Endothelial cell of umbilical vein (primary cell): ENCODE results near the gene TXK. TPM values are rescaled to one million over a fixed set of nuclear protein-coding genes. Genes with fewer than 3 reads are reported as not detected.

Experiments
- BruUV-seq: library from RNA; stranded (reverse); fragments of 400-500 nt; replicated peaks from 2 replicates; lab custom pipeline; 2021; lab: Mats Ljungman, UMichigan
- CTCF ChIA-PET: fragments of 300-600, 350-600 bp; sonication (Branson Sonifier 250); formaldehyde crosslinking; loops from one replicate; lab custom pipeline; 2021; ENCODE audit warnings: antibody characterized with exemption, inconsistent platforms; lab: Charles Lee
- POLR2A ChIA-PET: fragments of 300-600, 350-600 bp; sonication (Branson Sonifier 250); formaldehyde crosslinking; loops from one replicate; lab custom pipeline; 2021; ENCODE audit warnings: antibody characterized with exemption, inconsistent platforms; lab: Charles Lee
- DNase-seq: peaks from one replicate; pipeline ENCODE4 v3.0.0-alpha.2; 2011; ENCODE audit warnings: low read depth, low spot score
- FAIRE-seq: peaks from 2 replicates; lab custom pipeline; 2011; peaks lifted over from hg19 to GRCh38; lab: Jason Lieb, UNC
- H2AFZ ChIP-seq: 2 replicates; pipeline ENCODE4 v1.6.0; 2012; ENCODE audit warnings: low read depth, low read length, control low read depth, inconsistent platforms
- H3K27ac ChIP-seq: 2 replicates; pipeline ENCODE4 v1.5.1; 2011; ENCODE audit warnings: low read depth, mild to moderate bottlenecking, control low read depth, low read length, moderate library complexity; ENCODE audit not compliant: insufficient read depth
- H3K27me3 ChIP-seq, 2 experiments: 2 replicates each; pipeline versions ENCODE4 v1.6.0 to v1.6.1; 2011; ENCODE audit warnings: low read length in 2 of 2, mixed read lengths in 1 of 2; ENCODE audit not compliant: control insufficient read depth in 2 of 2, insufficient read depth in 2 of 2
- H3K36me3 ChIP-seq, 2 experiments: 2 replicates in 1 of 2; 3 replicates in 1 of 2; pipeline ENCODE4 v1.5.1; 2011; ENCODE audit warnings: low read length in 2 of 2, mild to moderate bottlenecking in 1 of 2, moderate library complexity in 1 of 2; ENCODE audit not compliant: control insufficient read depth in 2 of 2, insufficient read depth in 2 of 2; ENCODE audit errors: extremely low read depth in 1 of 2
- H3K4me1 ChIP-seq: 3 replicates; pipeline ENCODE4 v1.5.1; 2011; ENCODE audit warnings: mild to moderate bottlenecking, low read length; ENCODE audit not compliant: control insufficient read depth, insufficient read depth; ENCODE audit errors: extremely low read depth
- H3K4me2 ChIP-seq: 2 replicates; pipeline ENCODE4 v1.6.1; 2011; ENCODE audit warnings: low read length, control low read depth, mixed read lengths; ENCODE audit not compliant: insufficient read depth
- H3K4me3 ChIP-seq, 3 experiments: fragments of 200-600 bp in 1 of 3; sonication (generic), shearing (Covaris generic) in 1 of 3; replicated peaks in 1 of 3; 2 replicates each; pipeline ENCODE4 v1.5.1; 2011 to 2016; ENCODE audit warnings: control low read depth in 3 of 3, low read length in 3 of 3, mild to moderate bottlenecking in 2 of 3, inconsistent platforms in 1 of 3, low read depth in 1 of 3, moderate library complexity in 1 of 3; ENCODE audit not compliant: insufficient read depth in 1 of 3
- H3K79me2 ChIP-seq: 2 replicates; pipeline ENCODE4 v1.6.0; 2012; ENCODE audit warnings: low read length, inconsistent platforms; ENCODE audit not compliant: control insufficient read depth, insufficient read depth
- H3K9ac ChIP-seq: replicated peaks from 2 replicates; pipeline ENCODE3; 2011; ENCODE audit warnings: low read length, control low read depth; ENCODE audit not compliant: insufficient read depth; ENCODE audit errors: extremely low read depth
- H3K9me1 ChIP-seq: replicated peaks from 3 replicates; pipeline ENCODE4 v1.6.0; 2011; ENCODE audit warnings: mild to moderate bottlenecking, low read length; ENCODE audit not compliant: control insufficient read depth, insufficient read depth; ENCODE audit errors: extremely low read depth
- H3K9me3 ChIP-seq: replicated peaks from 2 replicates; pipeline ENCODE4 v1.5.1; 2012; ENCODE audit warnings: low read length, inconsistent platforms; ENCODE audit not compliant: control insufficient read depth, insufficient read depth
- H4K20me1 ChIP-seq: replicated peaks from 2 replicates; pipeline ENCODE3; 2011; ENCODE audit warnings: mild to moderate bottlenecking, low read length; ENCODE audit not compliant: control insufficient read depth, insufficient read depth; ENCODE audit errors: extremely low read depth
- CTCF ChIP-seq, 2 donors: IDR thresholded peaks; 1 replicate in 1 of 2; 2 replicates in 1 of 2; pipeline ENCODE4 v1.5.1; 2011; ENCODE audit warnings: low read length in 2 of 2, mild to moderate bottlenecking in 2 of 2, moderate library complexity in 2 of 2, control low read depth in 1 of 2, inconsistent platforms in 1 of 2, low read depth in 1 of 2; ENCODE audit not compliant: insufficient read depth in 1 of 2; ENCODE audit errors: extremely low read depth in 1 of 2
- EZH2 ChIP-seq: IDR thresholded peaks from 2 replicates; pipeline ENCODE4 v1.6.1; 2012; ENCODE audit warnings: borderline replicate concordance, low read depth, mild to moderate bottlenecking, moderate library complexity, low read length, inconsistent platforms; ENCODE audit not compliant: severe bottlenecking
- FOS ChIP-seq: IDR thresholded peaks from 2 replicates; pipeline ENCODE4 v1.6.1; 2011; ENCODE audit warnings: mild to moderate bottlenecking, low read length, moderate library complexity, borderline replicate concordance; ENCODE audit not compliant: insufficient read depth
- GATA2 ChIP-seq: IDR thresholded peaks from 2 replicates; pipeline ENCODE4 v1.7.0; 2011; ENCODE audit warnings: low read depth, mild to moderate bottlenecking, moderate library complexity, mixed read lengths, low read length; ENCODE audit not compliant: insufficient read length, insufficient read depth
- JUN ChIP-seq: IDR thresholded peaks from 2 replicates; pipeline ENCODE4 v1.6.1; 2011; ENCODE audit warnings: borderline replicate concordance, low read depth; ENCODE audit not compliant: insufficient read length, insufficient read depth
- MYC ChIP-seq: IDR thresholded peaks from one replicate; pipeline ENCODE4 v1.6.1; 2011; ENCODE audit warnings: mild to moderate bottlenecking, low read depth, low read length
- POLR2A ChIP-seq: IDR thresholded peaks from 2 replicates; pipeline ENCODE4 v1.6.1; 2012; ENCODE audit warnings: low read depth, mild to moderate bottlenecking, control low read depth, low read length
- POLR2AphosphoS5 ChIP-seq: IDR thresholded peaks from 2 replicates; pipeline ENCODE4 v1.6.1; 2012; ENCODE audit warnings: low read depth, mild to moderate bottlenecking, control low read depth, low read length, moderate library complexity; ENCODE audit not compliant: insufficient read depth
- dilution Hi-C: fragments of 300-500 bp; cut with MboI; formaldehyde crosslinking; loops from one replicate; pipeline ENCODE4 v1.15.0; 2019; ENCODE audit warnings: low sequenced_read_pairs; ENCODE audit not compliant: extremely low pct_ligation_motif_present
- intact Hi-C: fragments of 100-400 bp; cut with micrococcal nuclease; formaldehyde crosslinking; loops from one replicate; pipeline ENCODE4 v1.10.0; 2022
- polyA plus RNA-seq, 4 experiments: library from polyadenylated mRNA; depleted of rRNA in 3 of 4; stranded (reverse) in 3 of 4; unstranded in 1 of 4; fragments of >200 nt; gene quantifications; 2 replicates each; pipeline versions ENCODE4 v1.2.1 to v1.2.3, GENCODE V29; 2011 to 2012; ENCODE audit warnings: missing spikeins in 1 of 4
- total RNA-seq: library from RNA; stranded (reverse); gene quantifications from 2 replicates; pipeline ENCODE4 v1.2.3, GENCODE V29; 2021
- TF ChIP-seq, protein P1 (sequence below): IDR thresholded peaks from 2 replicates; pipeline ENCODE4 v1.6.1; 2011; ENCODE audit not compliant: insufficient read depth, insufficient read length

Gene TXK
- total and polyA plus RNA-seq, 2 donors (not counting 3 experiments of a cell fraction or from before 2014, with no cell fraction given) = 0.26 to 0.97 TPM

DNA sequence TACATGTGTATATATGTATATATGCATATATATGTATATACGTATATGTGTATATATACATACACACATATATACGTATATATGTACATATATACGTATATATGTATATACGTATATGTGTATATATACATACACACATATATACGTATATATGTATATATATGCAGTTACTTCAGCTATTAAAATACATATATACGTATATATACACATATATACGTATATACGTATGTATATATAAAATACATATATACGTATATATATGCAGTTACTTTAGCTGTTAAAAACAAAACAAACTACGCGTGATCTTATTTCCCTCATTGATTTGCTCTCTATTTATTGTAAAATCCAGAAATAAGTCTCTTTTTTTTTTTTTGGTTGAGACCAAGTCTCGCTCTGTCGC is 13.9 kb downstream of the TXK start:
- DNase-seq (no peak), FAIRE-seq (no peak)
- no peaks in the 10 kb centered on the region for H3K27me3 ChIP-seq
- intact Hi-C loops (no loop called here), dilution Hi-C loops (no loop called here)
- H3K27ac ChIP-seq = no peak overlapping the region
- no peaks in the 10 kb centered on the region for H4K20me1 ChIP-seq
- no peak overlapping the region for H2AFZ ChIP-seq
- H3K4me3 ChIP-seq = no peak overlapping the region
- H3K9me1 ChIP-seq = no peaks in the 10 kb centered on the region
- BruUV-seq = no TSS peak
- POLR2A ChIA-PET = no interaction called here
- no peaks in the 10 kb centered on the region for H3K79me2 ChIP-seq
- CTCF ChIA-PET = no interaction called here
- no peak overlapping the region for H3K9ac ChIP-seq
- H3K4me2 ChIP-seq = no peak overlapping the region
- no peak for TF ChIP-seq MYC
- TF ChIP-seq GATA2 = no peak
- no peak for TF ChIP-seq EZH2
- no peak for TF ChIP-seq CTCF (IDR thresholded peaks at IDR 0.05; ENCODE audit: extremely low read depth in 1 of 2, insufficient read depth in 1 of 2, low read depth in 1 of 2, low read length in 2 of 2)
- TF ChIP-seq FOS = no peak
- no peak for TF ChIP-seq POLR2A
- no peak for TF ChIP-seq JUN
- no peak for TF ChIP-seq POLR2AphosphoS5
- TF ChIP-seq, protein P1, sequence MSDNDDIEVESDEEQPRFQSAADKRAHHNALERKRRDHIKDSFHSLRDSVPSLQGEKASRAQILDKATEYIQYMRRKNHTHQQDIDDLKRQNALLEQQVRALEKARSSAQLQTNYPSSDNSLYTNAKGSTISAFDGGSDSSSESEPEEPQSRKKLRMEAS = no peak
- no peaks in the 10 kb centered on the region for H3K4me1 ChIP-seq
- no peaks in the 10 kb centered on the region for H3K36me3 ChIP-seq
- H3K9me3 ChIP-seq = no peaks in the 10 kb centered on the region
